H1 (cell line): ENCODE measurements around the gene TBC1D22A. TPM values are rescaled to one million over a fixed set of nuclear protein-coding genes. Genes with fewer than 3 reads are reported as not detected.

ENCODE experiments used
- CTBP2 ChIP-seq: IDR thresholded peaks from 2 replicates; pipeline ENCODE4 v1.7.0; 2011; ENCODE audit warnings: borderline replicate concordance, mild to moderate bottlenecking, moderate library complexity, mixed read lengths, low read length; ENCODE audit not compliant: insufficient read depth, insufficient read length
- polyA plus RNA-seq, 7 experiments: library from polyadenylated mRNA; depleted of rRNA in 3 of 7; stranded (reverse) in 5 of 7; unstranded in 2 of 7; fragments of >200 nt in 5 of 7; fragments of 200-250 nt in 2 of 7; gene quantifications; 1 replicate in 5 of 7; 2 replicates in 1 of 7; 4 replicates in 1 of 7; pipeline versions ENCODE4 v1.2.1 to v1.2.3, GENCODE V29; 2011 to 2013; ENCODE audit warnings: missing spikeins in 2 of 7, mixed read lengths in 2 of 7
- total RNA-seq: library from RNA; stranded (reverse); fragmentation: NEBNext Ultra II Directional; extraction: Animal tissue kit (Norgen Biotek cat#: 25700); gene quantifications from 2 replicates; pipeline ENCODE4 v1.2.1, GENCODE V29; 2021

The TBC1D22A gene
- total and polyA plus RNA-seq, 2 of the 8 experiments (the other 6 are each of a cell fraction or from before 2014, with no cell fraction given): 11.9 to 18.4 TPM

DNA sequence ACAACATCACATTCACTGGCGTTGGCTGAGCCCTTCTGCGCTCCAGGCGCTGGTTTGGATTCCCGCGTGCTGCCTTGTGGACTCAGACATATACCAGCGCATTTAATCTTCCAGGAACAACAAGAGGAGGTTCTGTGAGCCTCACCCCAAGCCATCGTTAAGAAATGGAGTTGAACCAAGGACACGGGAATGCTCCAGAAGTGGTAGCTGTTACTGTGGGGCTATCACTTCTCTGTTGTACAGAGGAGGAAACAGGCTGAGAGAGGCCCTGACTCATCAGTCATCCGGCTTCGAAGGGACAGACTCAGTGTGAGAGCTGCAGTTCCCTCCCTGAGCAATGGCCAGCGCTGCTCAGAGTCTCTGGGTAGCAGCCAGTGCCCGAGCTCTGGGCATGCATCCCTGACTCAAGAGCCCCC, 291.3 kb downstream of the TBC1D22A start (continued):
- TF ChIP-seq CTBP2: no peak
- TF ChIP-seq, all 59 proteins: peak for 0
